Sigmoid colon (tissue), 7 donors: ENCODE results near the gene TRIP10. TPM values are rescaled to one million over a fixed set of nuclear protein-coding genes. Genes with fewer than 3 reads are reported as not detected.

Source experiments
- DNase-seq: peaks from one replicate; pipeline ENCODE4 v3.0.0-alpha.2; 2019
- H3K27ac ChIP-seq, 4 donors: fragments of 200-600 bp; sonication (generic); one replicate each; pipeline ENCODE4 v1.5.1; 2016 to 2019; ENCODE audit warnings: mild to moderate bottlenecking in 1 of 4
- H3K27me3 ChIP-seq, 3 donors: fragments of 200-600 bp; sonication (generic); one replicate each; pipeline ENCODE4 v1.5.1; 2019; ENCODE audit warnings: mild to moderate bottlenecking in 1 of 3
- H3K36me3 ChIP-seq, 4 donors: fragments of 200-600 bp; sonication (generic); one replicate each; pipeline ENCODE4 v1.5.1; 2016 to 2019
- H3K4me1 ChIP-seq, 4 donors: fragments of 200-600 bp; sonication (generic); one replicate each; pipeline ENCODE4 v1.5.1; 2017 to 2019
- H3K4me3 ChIP-seq, 4 donors: fragments of 200-600 bp; sonication (generic); one replicate each; pipeline ENCODE4 v1.5.1; 2017 to 2019; ENCODE audit warnings: mild to moderate bottlenecking in 2 of 4, moderate library complexity in 1 of 4
- H3K9me3 ChIP-seq, 4 donors: fragments of 200-600 bp in 3 of 4; sonication (generic) in 3 of 4; one replicate each; pipeline versions ENCODE4 v1.5.1 to v1.6.1; 2013 to 2019
- EP300 ChIP-seq, 4 donors: sonication (generic); formaldehyde crosslinking; IDR thresholded peaks; one replicate each; pipeline ENCODE4 v1.6.1; 2017; ENCODE audit warnings: antibody characterized with exemption in 4 of 4
- POLR2A ChIP-seq, 2 donors: fragments of 450-650 bp; IDR thresholded peaks; one replicate each; pipeline ENCODE4 v1.6.1; 2016; ENCODE audit warnings: antibody characterized with exemption in 2 of 2, mild to moderate bottlenecking in 2 of 2, moderate library complexity in 2 of 2
- POLR2AphosphoS5 ChIP-seq, 4 donors: sonication (generic); formaldehyde crosslinking; IDR thresholded peaks; one replicate each; pipeline ENCODE4 v1.6.1; 2017; ENCODE audit warnings: antibody characterized with exemption in 4 of 4
- WGBS, 2 donors: extraction: QIAGEN DNeasy Blood & Tissue Kit; methylation state at CpG; one replicate each; pipeline ENCODE4 v1.1.7; 2013; 5-methylcytosine and 5-hydroxymethylcytosine counted together
- intact Hi-C: fragments of 100-400 bp; cut with DNase I; formaldehyde crosslinking; loops from one replicate; pipeline ENCODE4 v1.15.1; 2023
- polyA plus RNA-seq, 3 donors: library from polyadenylated mRNA; stranded (reverse); fragments of 200-250 nt; gene quantifications; one replicate each; pipeline ENCODE4 v1.2.3, GENCODE V29; 2013
- total RNA-seq, 4 donors: library from RNA; depleted of rRNA; stranded (reverse); fragments of >200 nt; gene quantifications; one replicate each; pipeline ENCODE4 v1.1.0, GENCODE V29; 2016
- TF ChIP-seq, protein P1 (sequence below), 4 experiments: fragments of 450-650 bp in 3 of 4; fragments of 200-600 bp in 1 of 4; IDR thresholded peaks; one replicate each; pipeline ENCODE4 v1.5.1; 2016 to 2019; ENCODE audit warnings: antibody characterized with exemption in 4 of 4, mild to moderate bottlenecking in 3 of 4, moderate library complexity in 2 of 4
- donor health status: healthy with polysubstance abuse.
- donor health status: Bipolar disorder and iron deficiency.
- donor health status: healthy.

The TRIP10 gene
- total and polyA plus RNA-seq, 7 donors, result 49.5 to 117 (median 76.7) TPM

DNA sequence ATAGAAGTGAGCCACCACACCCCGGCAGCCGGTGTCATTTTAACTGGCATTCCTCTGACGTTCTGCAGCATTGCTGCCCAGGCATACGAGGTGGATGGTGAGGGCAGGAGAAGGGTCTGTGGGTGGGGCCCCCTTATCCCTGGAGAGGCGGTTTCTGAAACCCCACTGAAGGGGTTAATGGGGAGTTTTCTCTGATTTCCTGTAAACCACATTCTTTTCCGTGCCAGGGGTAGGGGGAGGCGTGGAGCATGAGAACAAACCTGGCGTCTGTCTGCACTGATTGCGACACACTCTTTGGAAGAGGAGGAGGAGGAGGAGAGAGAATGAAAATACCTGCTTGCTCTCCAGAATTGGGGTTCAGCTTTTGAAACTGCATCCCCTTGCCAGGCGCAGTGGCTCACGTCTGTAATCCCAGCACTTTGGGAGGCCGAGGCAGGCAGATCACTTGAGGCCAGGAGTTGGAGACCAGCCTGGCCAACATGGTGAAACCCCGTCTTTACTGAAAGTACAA lies 16.3 kb upstream of the TRIP10 start:
- peak overlapping the region; percentile 40 to 65 (median 50) for H3K27ac ChIP-seq
- no peaks in the 10 kb centered on the region for H3K36me3 ChIP-seq
- peaks cover 0 to 5% (median 0%) of the 10 kb centered on the region in 4 donors for H3K4me1 ChIP-seq
- peak; percentile 90 for DNase-seq
- WGBS, 2 donors, result 42 to 51% methylated on average over 13 of the region's 13 CpGs
- no peaks in the 10 kb centered on the region for H3K27me3 ChIP-seq
- TF ChIP-seq, protein P1, sequence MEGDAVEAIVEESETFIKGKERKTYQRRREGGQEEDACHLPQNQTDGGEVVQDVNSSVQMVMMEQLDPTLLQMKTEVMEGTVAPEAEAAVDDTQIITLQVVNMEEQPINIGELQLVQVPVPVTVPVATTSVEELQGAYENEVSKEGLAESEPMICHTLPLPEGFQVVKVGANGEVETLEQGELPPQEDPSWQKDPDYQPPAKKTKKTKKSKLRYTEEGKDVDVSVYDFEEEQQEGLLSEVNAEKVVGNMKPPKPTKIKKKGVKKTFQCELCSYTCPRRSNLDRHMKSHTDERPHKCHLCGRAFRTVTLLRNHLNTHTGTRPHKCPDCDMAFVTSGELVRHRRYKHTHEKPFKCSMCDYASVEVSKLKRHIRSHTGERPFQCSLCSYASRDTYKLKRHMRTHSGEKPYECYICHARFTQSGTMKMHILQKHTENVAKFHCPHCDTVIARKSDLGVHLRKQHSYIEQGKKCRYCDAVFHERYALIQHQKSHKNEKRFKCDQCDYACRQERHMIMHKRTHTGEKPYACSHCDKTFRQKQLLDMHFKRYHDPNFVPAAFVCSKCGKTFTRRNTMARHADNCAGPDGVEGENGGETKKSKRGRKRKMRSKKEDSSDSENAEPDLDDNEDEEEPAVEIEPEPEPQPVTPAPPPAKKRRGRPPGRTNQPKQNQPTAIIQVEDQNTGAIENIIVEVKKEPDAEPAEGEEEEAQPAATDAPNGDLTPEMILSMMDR (IDR thresholded peaks at IDR 0.05), result no peak
- peak in 2 of 4 donors; percentile 15 to 41 for TF ChIP-seq POLR2AphosphoS5 (IDR thresholded peaks at IDR 0.05)
- H3K9me3 ChIP-seq, result no peaks in the 10 kb centered on the region
- intact Hi-C loops, result no loop called here
- no peak overlapping the region for H3K4me3 ChIP-seq

DNA sequence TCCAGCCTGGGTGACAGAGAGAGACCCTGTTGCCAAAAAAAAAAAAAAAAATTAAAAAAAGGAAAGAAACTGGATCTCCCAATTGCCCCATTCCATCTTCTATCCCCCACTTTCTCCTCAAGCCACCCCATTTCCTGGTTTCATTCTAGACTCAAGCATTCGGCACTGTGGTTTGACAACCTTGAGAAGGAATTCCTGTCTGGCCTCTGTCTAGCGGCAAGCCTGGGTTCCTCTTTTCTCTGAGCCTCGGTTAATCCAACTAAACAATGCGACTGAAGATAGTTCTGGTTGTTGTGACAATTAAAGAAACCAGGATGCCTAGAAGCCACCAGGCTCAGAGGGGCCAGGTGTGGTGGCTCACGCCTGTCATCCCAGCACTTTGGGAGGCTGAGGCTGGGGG lies 15.7 kb upstream of the TRIP10 start:
- Histone ChIP-seq H3K4me1 (peaks cover 0 to 5% (median 0%) of the 10 kb centered on the region in 4 donors), H3K27me3 (no peaks in the 10 kb centered on the region), H3K27ac (peak overlapping the region; percentile 40 to 65 (median 50)), H3K9me3 (no peaks in the 10 kb centered on the region), H3K4me3 (no peak overlapping the region), H3K36me3 (no peaks in the 10 kb centered on the region)
- 56 to 82% methylated on average over 5 of the region's 5 CpGs for WGBS, 2 donors
- DNase-seq, result no peak
- no peak for TF ChIP-seq EP300 (IDR thresholded peaks at IDR 0.05)
- no peak for TF ChIP-seq POLR2A (IDR thresholded peaks at IDR 0.05)
- no peak for TF ChIP-seq POLR2AphosphoS5 (IDR thresholded peaks at IDR 0.05)
- TF ChIP-seq, protein P1 (IDR thresholded peaks at IDR 0.05), result no peak
- intact Hi-C loops, result no loop called here

DNA sequence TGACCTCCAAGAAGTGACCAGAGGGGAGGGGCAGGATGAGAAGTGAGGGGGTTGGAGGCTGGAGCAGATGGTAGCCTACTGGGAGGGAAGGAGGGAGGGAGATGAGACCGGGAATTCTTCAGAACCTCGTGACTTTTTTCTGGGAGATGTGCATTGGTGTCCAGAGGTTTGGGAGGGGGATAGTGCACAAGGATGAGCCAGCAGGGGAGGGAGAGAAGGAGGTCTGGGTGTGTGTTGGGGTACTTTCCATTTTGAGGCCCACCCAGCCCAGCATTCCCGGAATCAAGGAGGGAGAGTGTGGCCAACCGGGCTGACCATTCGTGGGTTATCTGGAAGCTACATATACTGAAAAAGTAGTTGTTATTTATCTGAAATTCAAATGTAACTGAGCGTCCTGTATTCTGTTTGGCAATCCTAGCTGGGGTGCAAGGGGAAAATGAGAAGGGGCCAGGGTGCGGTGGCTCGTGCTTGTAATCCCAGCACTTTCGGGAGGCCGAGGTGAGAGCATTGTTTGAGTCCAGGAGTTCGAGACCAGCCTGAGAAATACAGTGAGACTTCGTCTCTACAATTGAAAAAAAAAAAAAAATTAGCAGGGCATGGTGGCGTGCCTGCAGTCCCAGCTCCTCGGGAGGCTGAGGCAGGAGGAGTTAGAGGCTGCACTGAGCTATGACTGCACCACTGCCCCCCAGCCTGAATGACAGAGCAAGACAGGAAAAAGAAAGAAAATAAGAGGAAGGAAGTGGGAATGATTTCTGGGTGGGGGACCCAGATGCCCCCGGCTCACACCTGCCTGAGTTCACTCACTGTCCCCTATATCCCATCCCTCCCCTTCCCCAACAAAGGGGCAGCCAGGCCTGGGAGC lies 14.6 kb upstream of the TRIP10 start:
- TF ChIP-seq POLR2AphosphoS5 (IDR thresholded peaks at IDR 0.05) (no peak), POLR2A (IDR thresholded peaks at IDR 0.05) (no peak), EP300 (IDR thresholded peaks at IDR 0.05) (no peak)
- TF ChIP-seq, protein P1 (IDR thresholded peaks at IDR 0.05), result no peak
- no peak for DNase-seq
- intact Hi-C loops, result no loop called here
- Histone ChIP-seq H3K27me3 (no peaks in the 10 kb centered on the region), H3K36me3 (no peaks in the 10 kb centered on the region), H3K9me3 (no peaks in the 10 kb centered on the region), H3K4me3 (no peak overlapping the region), H3K4me1 (peaks cover 0 to 5% (median 0%) of the 10 kb centered on the region in 4 donors), H3K27ac (peak overlapping the region in 1 of 4 donors; percentile 65)
- WGBS, 2 donors, result 80 to 85% methylated on average over 15 of the region's 15 CpGs

DNA sequence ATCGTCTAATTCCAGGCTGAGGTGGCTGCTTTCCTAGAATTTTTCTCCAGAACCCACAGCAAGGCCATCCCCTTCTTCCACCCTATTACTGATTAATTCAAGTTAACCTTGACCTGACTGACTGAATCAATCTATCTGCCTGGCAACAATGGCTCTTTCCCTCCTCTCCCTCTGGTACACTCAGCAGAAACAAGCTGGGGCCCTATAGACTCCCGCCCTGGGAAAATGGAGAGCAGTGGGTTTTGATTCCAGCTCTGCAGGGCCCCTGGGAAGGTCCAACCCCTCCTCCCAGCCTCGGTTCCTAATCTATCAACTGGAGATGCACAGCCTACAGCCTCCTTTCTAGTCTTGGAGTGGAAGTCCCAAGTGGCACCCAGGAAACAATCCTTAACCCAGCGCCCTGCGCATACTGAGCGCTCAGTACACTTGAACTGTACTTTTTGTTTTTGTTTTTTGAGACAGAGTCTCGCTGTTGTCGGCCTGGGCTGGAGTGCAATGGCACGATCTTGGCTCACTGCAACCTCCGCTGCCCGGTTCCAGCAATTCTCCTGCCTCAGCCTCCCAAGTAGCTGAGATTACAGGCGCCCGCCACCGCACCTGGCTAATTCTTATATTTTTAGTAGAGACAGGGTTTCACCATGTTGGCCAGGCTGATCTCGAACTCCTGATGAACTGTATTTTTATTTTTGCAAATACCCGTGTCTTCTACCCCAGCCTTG lies 13.8 kb upstream of the TRIP10 start:
- Histone ChIP-seq H3K4me3 (no peak overlapping the region), H3K27me3 (no peaks in the 10 kb centered on the region), H3K27ac (no peak overlapping the region), H3K36me3 (peaks cover 0 to 5% (median 0%) of the 10 kb centered on the region in 4 donors), H3K9me3 (no peaks in the 10 kb centered on the region), H3K4me1 (peaks cover 0 to 6% (median 2%) of the 10 kb centered on the region in 4 donors)
- TF ChIP-seq EP300 (IDR thresholded peaks at IDR 0.05) (no peak), POLR2A (IDR thresholded peaks at IDR 0.05) (no peak), POLR2AphosphoS5 (IDR thresholded peaks at IDR 0.05) (no peak)
- TF ChIP-seq, protein P1 (IDR thresholded peaks at IDR 0.05), result no peak
- WGBS, 2 donors, result 88 to 92% methylated on average over 16 of the region's 16 CpGs
- DNase-seq, result no peak
- intact Hi-C loops, result no loop called here
